ENCODE data around the gene LIMS2.

The LIMS2 gene

GRCh38 chr2:127700527-127701192 lies 25.3 kb upstream of the LIMS2 start:
- DNase-seq: no peak

- no peak for DNase-seq
Observed at GRCh38 chr2:127698553-127699355, 23.4 kb upstream of the LIMS2 start.

- DNase-seq: no peak
Observed at GRCh38 chr2:127697482-127698180, 22.3 kb upstream of the LIMS2 start.

- peak; percentile 27 for DNase-seq
Observed at GRCh38 chr2:127695491-127696472, 20.5 kb upstream of the LIMS2 start.

- DNase-seq: no peak
Observed at GRCh38 chr2:127694986-127695385, 19.7 kb upstream of the LIMS2 start.

GRCh38 chr2:127690696-127691095 lies 15.4 kb upstream of the LIMS2 start:
- no peak for DNase-seq

- DNase-seq: no peak
Observed at GRCh38 chr2:127688405-127688804, 13.1 kb upstream of the LIMS2 start.

GRCh38 chr2:127685410-127686080 lies 10.2 kb upstream of the LIMS2 start:
- no peak for DNase-seq

GRCh38 chr2:127683757-127684156 lies 8.4 kb upstream of the LIMS2 start:
- no peak for DNase-seq

GRCh38 chr2:127683056-127683455 lies 7.7 kb upstream of the LIMS2 start:
- no peak for DNase-seq

- DNase-seq: no peak
Observed at GRCh38 chr2:127681976-127682857, 6.9 kb upstream of the LIMS2 start.

GRCh38 chr2:127681288-127681804 lies 6.0 kb upstream of the LIMS2 start:
- DNase-seq: no peak

- no peak for DNase-seq
Observed at GRCh38 chr2:127680706-127681287, 5.5 kb upstream of the LIMS2 start.

GRCh38 chr2:127679680-127680361 lies 4.5 kb upstream of the LIMS2 start:
- DNase-seq: no peak

- no peak for DNase-seq
Observed at GRCh38 chr2:127678991-127679390, 3.7 kb upstream of the LIMS2 start.

- DNase-seq: no peak
Observed at GRCh38 chr2:127678531-127678930, 3.2 kb upstream of the LIMS2 start.

- DNase-seq: no peak
Observed at GRCh38 chr2:127676906-127677305, 1.6 kb upstream of the LIMS2 start.

- no peak for DNase-seq
Observed at GRCh38 chr2:127674241-127675209, 805 bp downstream of the LIMS2 start.

All from central memory CD4-positive, alpha-beta T cell (primary cell).